ENCODE measurements around the gene ANGEL1.

DNA sequence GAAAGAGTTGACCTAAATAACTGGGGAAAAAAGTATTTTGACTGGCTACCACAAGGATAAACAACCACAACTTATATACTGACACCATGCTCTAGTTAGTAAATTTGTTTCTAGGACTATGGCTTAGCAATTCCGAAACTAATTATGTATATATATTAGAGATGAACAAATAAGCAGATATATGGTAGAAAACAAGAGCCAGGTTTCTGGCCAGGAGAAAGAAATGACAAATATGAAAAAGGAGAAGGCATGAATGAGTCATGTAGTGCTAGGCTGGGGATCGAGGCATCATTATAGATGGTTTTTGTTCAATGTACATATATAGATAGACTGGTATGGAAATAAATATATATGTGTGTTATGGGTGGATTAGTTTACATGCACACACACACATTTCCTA, 8.0 kb upstream of the ANGEL1 start:
- TF ChIP-seq, protein P1, sequence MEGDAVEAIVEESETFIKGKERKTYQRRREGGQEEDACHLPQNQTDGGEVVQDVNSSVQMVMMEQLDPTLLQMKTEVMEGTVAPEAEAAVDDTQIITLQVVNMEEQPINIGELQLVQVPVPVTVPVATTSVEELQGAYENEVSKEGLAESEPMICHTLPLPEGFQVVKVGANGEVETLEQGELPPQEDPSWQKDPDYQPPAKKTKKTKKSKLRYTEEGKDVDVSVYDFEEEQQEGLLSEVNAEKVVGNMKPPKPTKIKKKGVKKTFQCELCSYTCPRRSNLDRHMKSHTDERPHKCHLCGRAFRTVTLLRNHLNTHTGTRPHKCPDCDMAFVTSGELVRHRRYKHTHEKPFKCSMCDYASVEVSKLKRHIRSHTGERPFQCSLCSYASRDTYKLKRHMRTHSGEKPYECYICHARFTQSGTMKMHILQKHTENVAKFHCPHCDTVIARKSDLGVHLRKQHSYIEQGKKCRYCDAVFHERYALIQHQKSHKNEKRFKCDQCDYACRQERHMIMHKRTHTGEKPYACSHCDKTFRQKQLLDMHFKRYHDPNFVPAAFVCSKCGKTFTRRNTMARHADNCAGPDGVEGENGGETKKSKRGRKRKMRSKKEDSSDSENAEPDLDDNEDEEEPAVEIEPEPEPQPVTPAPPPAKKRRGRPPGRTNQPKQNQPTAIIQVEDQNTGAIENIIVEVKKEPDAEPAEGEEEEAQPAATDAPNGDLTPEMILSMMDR (IDR thresholded peaks at IDR 0.05), result no peak
- no peak for TF ChIP-seq POLR2A (IDR thresholded peaks at IDR 0.05)

Measured in body of pancreas (tissue), 4 donors.